GM20000 (cell line): ENCODE results near the gene PIGU.
"Not testable (repeated sequence)": the region's sequence is repeated elsewhere in the genome, so short reads cannot be mapped to it uniquely, and the experiment has no call there.

Experiments
- DNase-seq: peaks from one replicate; pipeline ENCODE4 v3.0.0; 2012; ENCODE audit warnings: low spot score
- CTCF ChIP-seq: IDR thresholded peaks from 2 replicates; pipeline ENCODE4 v1.5.1; 2012; ENCODE audit warnings: mild to moderate bottlenecking, control low read depth; ENCODE audit errors: extremely low read depth, missing control alignments

The PIGU gene

GRCh38 chr20:34663213-34663943 is 13.5 kb downstream of the PIGU start:
- TF ChIP-seq CTCF = no peak
- DNase-seq = no peak

- DNase-seq = not testable (repeated sequence)
Measured at GRCh38 chr20:34661811-34662210, 15.1 kb downstream of the PIGU start.

- DNase-seq = not testable (repeated sequence)
Measured at GRCh38 chr20:34658654-34659053, 18.2 kb downstream of the PIGU start.

- no peak for DNase-seq
- TF ChIP-seq CTCF = no peak
Measured at GRCh38 chr20:34654207-34654744, 22.6 kb downstream of the PIGU start.

GRCh38 chr20:34651200-34651599 is 25.7 kb downstream of the PIGU start:
- TF ChIP-seq CTCF = no peak
- DNase-seq = no peak

GRCh38 chr20:34647737-34648136 is 29.2 kb downstream of the PIGU start:
- no peak for DNase-seq
- TF ChIP-seq CTCF = no peak

- DNase-seq = no peak
- no peak for TF ChIP-seq CTCF
Measured at GRCh38 chr20:34644951-34645350, 31.9 kb downstream of the PIGU start.

GRCh38 chr20:34644345-34644744 is 32.5 kb downstream of the PIGU start:
- TF ChIP-seq CTCF = no peak
- no peak for DNase-seq
